HG02885 (cell line): Measurements from ENCODE around the gene PDE2A.
"Not testable (repeated sequence)": the region's sequence is repeated elsewhere in the genome, so short reads cannot be mapped to it uniquely, and the experiment has no call there.

Source experiments
- ATAC-seq: cut with Tn5 transposase; IDR thresholded peaks from one replicate; pipeline ENCODE4 v1.9.1; 2021; ENCODE audit warnings: mild to moderate bottlenecking; ENCODE audit not compliant: unreplicated experiment, poor library complexity

PDE2A gene

DNA sequence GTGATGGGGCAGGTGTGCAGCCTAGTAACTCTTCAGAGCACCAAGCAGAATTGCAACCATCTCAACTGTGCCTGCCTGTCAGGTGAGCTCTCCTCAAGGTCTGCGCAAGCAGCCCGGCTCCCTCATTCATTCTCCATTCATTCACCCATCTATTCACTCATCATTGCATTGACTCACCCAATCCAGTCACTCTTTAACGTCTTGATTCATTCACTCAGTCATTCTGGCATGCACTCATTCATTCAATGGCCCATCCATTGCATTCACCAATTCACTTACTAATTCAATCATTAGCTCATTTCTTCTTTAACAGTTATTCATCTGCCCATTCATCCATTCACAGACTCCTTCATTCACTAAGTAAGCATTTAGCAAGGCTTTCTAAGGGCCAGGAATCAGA, 111.8 kb downstream of the PDE2A start:
- ATAC-seq: no peak

DNA sequence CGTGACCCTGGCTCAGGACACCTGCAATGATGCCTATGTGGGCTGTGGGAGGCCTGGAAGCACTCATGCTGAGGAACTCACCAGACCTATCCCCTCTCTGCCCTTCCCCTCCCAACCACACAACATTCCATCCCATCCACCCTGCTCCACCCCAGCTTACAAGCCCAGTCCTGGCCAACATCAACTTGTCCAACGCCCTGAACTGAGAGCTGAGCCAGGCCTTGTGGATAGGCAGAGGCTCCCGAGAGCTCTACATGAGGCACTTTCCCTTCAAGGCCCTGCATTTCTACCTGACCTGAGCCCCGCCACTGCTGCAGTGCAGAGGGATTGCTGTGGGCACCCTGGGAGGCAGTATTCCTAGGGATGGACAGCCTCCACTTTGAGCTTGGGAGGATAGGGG, 112.4 kb downstream of the PDE2A start:
- ATAC-seq: no peak

DNA sequence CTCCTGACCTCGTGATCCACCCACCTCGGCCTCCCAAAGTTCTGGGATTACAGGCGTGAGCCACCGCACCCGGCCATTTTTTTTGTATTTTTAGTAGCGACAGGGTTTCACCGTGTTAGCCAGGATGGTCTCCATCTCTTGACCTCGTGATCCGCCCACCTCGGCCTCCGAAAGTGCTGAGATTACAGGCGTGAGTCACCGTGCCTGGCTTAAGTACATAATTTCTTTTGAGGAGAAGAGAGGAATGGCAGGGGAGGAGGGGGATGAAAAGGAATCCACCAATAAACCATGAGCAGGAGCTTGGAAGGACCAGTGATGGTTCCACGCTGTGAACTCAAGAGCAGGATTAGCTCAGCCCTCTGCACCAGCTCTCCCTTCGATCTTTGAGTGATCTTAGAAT, 113.4 kb downstream of the PDE2A start:
- not testable (repeated sequence) for ATAC-seq

DNA sequence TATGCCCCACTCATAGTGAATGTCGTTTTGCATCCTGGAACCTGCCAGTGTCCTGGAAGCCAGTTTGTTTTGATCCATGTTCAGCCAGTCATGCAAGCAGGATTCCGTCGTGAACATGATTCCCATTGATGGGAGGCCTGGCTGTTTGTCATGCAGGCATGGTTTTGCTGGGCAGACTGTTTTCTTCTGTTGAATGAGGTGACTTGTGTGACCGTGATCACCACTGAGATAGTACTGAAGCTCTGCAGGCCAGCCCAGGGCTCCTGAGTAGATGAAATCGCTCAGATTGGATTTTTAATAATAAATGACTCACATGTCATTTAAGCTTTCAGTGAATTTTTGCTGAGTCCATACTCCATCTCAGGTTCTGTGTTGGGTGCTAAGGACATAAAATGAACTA, 117.8 kb downstream of the PDE2A start:
- no peak for ATAC-seq

DNA sequence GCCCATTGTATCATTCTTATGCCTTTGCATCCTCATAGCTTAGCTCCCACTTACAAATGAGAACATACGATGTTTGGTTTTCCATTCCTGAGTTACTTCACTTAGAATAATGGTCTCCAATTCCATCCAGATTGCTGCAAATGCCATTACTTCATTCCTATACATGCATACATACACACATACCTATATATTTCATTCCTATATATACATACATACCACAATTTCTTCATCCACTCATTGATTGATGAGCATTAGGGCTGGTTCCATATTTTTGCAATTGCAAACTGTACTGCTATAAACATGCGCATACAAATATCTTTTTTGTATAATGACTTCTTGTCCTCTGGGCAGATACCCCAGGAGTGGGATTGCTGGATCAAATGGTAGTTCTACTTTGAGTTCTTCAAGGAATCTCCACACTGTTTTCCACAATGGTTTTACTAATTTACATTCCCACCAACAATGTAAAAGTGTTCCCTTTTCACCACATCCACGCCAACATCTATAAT, 119.2 kb downstream of the PDE2A start:
- not testable (repeated sequence) for ATAC-seq

DNA sequence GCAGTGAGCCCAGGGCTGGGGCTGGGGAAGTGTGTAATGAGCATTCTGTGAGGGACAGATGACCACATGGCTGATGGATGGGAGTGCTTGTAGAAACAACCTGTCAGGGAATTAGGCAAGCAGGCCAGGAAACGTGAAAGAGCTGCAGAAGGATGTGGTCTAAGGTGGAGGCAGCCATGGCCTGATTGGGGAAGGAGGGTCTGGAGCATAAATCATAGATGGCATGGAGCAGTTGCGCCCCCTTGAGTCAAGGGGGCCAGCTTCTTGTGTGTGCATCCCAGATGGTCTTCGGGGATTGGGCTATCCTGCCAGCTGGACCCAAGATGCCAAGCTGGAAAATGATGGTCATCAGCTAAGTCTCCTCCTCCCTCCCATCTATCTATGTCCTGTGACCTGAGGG, 120.5 kb downstream of the PDE2A start:
- ATAC-seq: no peak

DNA sequence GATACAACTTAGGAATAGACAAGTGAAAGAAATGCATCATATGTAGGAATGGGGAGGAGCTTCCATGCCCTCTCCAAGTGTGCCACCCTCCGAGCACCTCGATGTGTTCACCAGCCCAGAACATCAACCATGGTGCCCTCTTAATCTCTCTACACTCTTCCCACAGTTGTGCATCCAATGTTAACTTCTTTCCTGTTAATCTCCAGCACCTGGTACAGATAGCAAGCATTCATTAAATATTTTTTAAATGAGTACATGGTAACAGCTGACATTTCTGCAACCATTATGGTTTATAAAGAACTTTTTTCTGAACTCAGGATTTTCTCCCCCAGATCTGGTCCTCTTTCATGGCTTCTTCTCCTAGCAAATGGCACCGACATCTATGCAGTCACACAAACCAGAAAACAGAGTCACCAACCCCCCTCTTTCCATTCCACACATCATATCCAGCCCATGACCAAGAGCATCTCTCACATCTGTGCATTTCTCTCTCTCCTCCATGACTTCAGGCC, 121.8 kb downstream of the PDE2A start:
- ATAC-seq: no peak

DNA sequence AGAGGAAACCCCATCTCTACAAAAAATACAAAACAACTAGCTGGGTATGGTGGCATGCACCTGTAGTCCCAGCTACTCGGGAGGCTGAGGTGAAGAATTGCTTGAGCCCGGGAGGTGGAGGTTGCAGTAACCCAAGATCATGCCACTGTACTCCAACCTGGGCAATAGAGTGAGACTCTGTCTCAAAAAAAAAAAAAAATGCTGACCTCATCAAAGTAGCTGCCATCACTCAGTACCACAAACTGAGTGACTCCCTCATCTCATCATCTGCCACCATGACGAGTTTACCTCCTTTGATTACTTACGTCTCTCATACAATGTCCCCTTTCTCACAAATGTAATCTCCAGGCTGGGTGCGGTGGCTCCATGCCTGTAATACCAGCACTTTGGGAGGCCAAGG, 122.7 kb downstream of the PDE2A start:
- ATAC-seq: no peak

DNA sequence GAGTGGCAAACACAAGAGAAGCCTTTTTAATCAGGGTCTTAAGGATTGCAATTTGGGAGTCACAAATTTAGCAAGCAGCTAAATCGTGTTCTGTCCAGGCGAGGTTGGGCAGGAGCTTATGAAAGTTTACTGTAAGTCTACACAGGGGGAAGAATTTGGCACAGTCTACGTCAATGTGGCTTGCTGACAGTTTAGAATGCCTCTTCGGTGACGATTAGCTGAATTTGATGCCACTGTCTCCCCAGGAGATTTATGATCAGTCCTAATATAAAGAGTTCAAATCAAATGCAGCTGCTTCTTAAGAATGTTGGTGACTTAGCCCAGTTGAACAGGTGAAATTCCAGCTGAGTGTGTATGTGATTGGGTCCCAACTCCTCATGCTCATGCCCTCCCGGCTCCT, 125.8 kb downstream of the PDE2A start:
- ATAC-seq: no peak

DNA sequence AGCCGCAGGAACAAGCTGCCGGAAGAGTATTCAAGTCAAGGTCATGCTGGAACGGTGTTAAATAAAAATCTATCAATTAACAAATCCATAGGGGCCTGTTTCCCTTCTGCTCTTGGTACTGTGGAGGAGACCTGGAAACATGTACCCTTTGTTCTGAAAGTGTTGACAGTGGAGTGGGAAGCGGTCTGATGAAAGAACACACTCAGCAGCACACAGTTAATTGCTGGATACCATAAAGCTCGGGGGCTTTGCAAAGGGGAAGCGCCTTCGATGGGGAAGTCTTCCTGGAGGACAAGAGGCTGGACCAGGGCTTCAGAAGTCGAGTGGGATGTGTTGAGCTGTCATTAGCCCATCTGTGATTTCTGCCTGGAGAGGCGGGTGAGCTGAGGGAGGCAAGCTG, 127.4 kb downstream of the PDE2A start:
- no peak for ATAC-seq

DNA sequence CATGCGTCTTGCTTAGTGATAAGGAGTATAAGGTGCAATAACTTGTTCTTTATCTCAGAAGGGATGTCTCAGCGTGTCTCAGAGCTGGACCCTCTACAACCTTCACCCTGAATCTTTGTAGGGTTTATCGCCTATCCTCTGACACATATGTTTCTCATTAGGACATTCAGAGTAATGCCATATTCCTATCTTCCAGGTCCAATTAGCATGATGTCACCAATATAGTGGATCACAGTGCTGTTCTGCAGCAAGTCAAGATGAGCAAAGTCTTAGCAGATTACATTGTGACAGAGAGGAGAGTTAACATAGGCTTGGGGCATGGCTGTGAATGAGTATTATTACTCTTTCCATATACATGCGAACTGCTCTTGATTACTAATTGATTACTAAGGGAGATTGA, 129.6 kb downstream of the PDE2A start:
- ATAC-seq: no peak

DNA sequence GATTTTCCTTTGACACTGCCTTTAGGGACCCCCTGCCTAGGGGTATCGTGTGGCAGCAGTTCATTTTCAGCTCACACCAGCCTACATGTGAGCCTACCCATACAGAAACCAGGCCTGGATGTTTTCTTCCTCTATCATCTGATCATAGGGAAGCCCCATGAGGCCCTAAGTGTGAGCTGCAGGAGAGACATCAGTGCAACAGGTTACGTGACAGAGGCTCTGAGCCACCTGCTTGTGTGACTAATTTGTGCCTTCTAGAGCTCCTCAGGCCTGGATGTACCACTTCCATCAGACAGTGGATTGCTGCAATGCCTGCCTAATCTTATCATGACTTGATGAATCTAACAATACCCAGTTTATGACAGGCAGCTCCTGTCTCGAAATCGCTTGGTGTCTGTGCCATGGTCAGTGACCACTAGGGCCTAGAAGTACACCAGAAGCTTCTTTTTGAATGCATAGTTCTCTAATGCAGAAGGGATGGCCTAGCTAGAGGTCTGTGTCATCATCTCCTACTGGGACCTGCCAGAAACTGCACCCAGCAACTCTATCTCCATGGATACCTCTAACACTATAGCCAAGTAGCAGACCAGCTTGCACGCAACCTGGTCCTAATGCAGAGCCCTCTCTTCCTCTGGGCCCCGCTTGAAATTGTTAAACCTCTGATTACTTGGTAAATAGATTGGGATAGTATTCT, 130.2 kb downstream of the PDE2A start:
- no peak for ATAC-seq

DNA sequence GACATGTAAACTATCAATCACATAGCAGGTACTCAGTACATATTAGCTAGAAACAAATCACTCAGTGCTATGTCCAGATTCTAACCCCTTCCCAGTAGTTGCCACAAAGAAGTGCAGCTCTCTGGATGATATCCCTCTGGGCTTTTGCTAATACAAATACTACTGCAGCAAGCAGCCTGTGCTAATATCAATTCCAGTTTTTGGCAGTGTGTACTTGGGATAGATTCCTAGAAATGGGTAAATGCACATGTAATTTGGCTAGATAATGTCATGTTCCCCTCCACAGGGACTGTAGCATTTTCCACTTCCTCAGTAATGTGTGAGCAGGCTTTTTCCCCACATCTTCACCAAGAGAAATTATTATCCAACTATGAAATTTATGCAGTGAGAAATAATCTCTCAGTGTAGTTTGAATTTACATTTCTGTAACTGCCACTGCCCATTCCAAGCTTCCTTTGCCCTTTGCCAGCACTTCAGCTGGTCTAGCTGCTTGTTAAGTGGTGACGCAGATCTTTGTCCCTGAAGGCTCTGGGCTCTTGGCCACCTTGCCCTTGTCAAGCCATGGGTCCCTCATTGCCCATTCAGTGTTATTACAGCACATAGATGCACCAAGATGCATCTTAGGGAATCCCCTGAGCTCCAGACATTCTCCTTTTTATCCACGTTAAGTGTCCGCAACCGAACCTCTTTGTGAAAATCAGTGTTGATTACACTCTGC, 132.8 kb downstream of the PDE2A start:
- ATAC-seq: no peak

DNA sequence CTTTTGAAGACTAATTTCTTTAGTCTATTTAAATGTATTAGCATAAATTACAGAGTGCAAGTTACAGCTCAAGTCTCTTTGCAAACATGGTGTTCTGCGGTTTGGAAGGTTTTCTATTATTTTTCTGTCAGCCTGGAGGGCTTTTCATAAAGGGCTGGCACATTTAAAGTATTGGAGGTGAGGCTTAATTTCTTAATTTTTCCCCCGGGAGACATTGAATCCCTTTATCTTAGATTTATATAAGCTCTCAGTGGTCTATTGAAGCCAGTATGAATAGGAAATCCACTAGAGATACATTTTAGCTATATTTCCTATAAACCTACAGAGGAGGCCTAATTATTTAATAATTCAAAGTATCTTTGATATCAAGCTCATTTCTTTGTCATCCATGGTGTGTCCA, 137.2 kb downstream of the PDE2A start:
- ATAC-seq: no peak

DNA sequence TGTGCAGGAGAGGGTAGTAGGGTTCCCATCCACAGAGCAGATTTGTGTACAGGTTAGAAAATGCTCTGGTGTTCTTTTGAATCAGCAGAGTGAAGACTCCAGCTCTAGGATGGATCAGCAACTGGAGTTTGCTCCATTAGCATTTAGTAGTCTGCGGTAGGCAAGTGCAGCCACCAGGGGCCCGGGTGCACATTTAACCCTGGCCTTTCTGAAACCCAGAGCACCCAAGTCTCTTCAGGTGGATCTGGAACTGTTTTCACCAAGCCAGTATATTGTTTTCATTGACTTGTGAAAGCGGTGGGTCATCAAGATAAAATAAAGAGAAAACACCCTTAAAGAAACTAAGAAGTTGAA, 139.1 kb downstream of the PDE2A start:
- ATAC-seq: no peak

DNA sequence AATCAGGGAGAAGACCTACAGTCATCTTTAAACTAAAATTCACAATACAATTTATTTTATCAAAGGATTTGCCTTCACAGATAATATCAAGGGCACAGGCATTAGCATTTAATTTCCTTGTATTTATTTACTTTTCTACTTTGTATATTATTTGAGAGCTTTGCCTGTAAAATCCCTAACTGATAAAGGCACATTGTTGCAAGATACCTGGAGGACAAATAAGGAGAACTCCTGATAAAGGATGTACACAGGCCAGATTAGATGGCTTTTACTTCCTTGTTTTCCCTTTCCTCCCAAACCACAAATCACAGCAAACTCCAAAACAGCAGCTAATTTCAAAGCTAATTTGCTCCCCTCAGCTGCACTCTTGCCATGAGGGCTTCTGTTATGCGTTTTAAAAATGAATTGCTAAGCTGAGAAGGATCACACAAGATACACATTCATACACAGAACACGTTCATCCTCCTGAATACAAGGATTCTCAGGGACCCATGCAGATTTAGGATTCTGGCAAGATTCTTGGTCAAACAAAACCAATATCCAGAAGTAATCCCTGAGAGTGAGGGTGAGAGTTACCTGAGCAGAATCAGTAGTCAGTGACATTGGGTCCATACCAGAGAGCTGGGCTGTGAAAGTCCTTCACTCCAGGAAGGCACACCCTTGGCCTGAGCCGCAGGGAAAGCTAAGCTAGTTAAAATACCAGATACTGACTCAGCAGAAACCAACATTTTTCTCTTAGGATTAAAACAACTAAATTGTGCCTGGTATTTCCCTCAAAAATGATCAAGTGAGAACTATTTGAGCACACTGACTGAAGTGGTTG, 139.6 kb downstream of the PDE2A start:
- no peak for ATAC-seq

DNA sequence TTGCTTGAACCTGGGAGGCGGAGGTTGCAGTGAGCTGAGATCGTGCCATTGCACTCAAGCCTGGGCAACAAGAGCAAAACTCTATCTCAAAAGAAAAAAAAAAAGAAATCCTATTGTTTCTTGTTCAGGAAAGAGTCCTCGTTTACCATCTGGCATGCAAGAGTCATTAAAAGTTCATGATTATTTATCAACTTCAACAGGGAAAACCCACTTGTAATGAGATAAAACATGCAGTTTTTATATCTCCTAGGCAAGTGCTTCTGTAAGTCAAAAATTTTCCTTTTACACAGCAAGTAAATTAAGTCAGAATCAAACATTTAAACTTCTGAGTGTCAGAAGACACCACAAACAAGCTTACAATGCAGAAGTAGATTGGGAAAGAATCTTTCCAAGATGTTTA, 145.2 kb downstream of the PDE2A start:
- no peak for ATAC-seq

DNA sequence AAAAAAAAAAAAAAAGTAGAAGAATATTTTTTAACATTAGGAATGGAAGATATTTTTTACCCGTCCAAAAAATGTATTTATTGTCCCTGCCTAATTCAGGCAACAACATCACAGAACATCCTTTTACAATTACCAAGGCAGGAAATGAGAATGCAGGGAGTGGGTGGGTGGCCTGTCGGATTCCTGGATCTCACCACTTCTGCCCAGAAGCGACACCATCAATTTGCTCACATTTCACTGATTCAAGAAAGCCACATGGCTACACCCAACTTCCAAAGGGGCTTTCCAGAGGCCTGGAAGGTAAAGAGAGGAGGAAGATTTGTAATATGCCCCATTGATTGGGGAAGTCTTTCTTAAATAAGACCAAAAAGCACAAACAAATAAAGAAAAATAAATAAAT, 146.1 kb downstream of the PDE2A start:
- ATAC-seq: no peak
